A673 (cell line): ENCODE data around the gene SPATA2L.

Source experiments
- CTCF ChIP-seq: fragments of 300-800, 200-600 bp; sonication (generic); conservative IDR thresholded peaks from 2 replicates; pipeline ENCODE4 v1.5.1; 2017; ENCODE audit warnings: low read depth, mild to moderate bottlenecking, antibody characterized with exemption, low read length, moderate library complexity, mixed read lengths
- EZH2 ChIP-seq: fragments of 200-600 bp; sonication (generic); IDR thresholded peaks from 2 replicates; pipeline ENCODE4 v1.6.1; 2017; ENCODE audit warnings: borderline replicate concordance, low read depth, mild to moderate bottlenecking, mixed read lengths, antibody characterized with exemption, low read length; ENCODE audit not compliant: poor library complexity, severe bottlenecking

- TF ChIP-seq CTCF (no peak), EZH2 (no peak)
Observed at GRCh38 chr16:89697161-89697615, 4.3 kb downstream of the SPATA2L start.
